Stomach (tissue), 9 donors: ENCODE measurements around the gene NDFIP2. TPM values are rescaled to one million over a fixed set of nuclear protein-coding genes. Genes with fewer than 3 reads are reported as not detected.
A peak's percentile ranks its signal among the peaks of the same experiment; 100 is the strongest.

Experiments
- DNase-seq, 2 donors: peaks; one replicate each; pipeline versions ENCODE4 v3.0.0 to v3.0.0-alpha.2; 2013 to 2019
- H3K27ac ChIP-seq, 5 donors: fragments of 200-600 bp in 4 of 5; sonication (generic) in 4 of 5; one replicate each; pipeline ENCODE4 v1.5.1; 2013 to 2019; ENCODE audit warnings: mild to moderate bottlenecking in 1 of 5, moderate library complexity in 1 of 5
- H3K27me3 ChIP-seq, 3 donors: fragments of 200-600 bp; sonication (generic); one replicate each; pipeline ENCODE4 v1.5.1; 2017 to 2019; ENCODE audit warnings: mixed run types in 1 of 3
- H3K36me3 ChIP-seq, 4 donors: fragments of 200-600 bp; sonication (generic); 1 replicate in 3 of 4; 2 replicates in 1 of 4; pipeline ENCODE4 v1.5.1; 2016 to 2019
- H3K4me1 ChIP-seq, 4 donors: fragments of 200-600 bp; sonication (generic); one replicate each; pipeline ENCODE4 v1.5.1; 2016 to 2019
- H3K4me3 ChIP-seq, 4 donors: fragments of 200-600 bp; sonication (generic) in 3 of 4; one replicate each; pipeline ENCODE4 v1.5.1; 2016 to 2019; ENCODE audit warnings: mild to moderate bottlenecking in 1 of 4
- H3K9me3 ChIP-seq, 4 donors: fragments of 200-600 bp; sonication (generic); one replicate each; pipeline ENCODE4 v1.5.1; 2016 to 2019
- EP300 ChIP-seq: sonication (generic); formaldehyde crosslinking; IDR thresholded peaks from one replicate; pipeline ENCODE4 v1.6.1; 2017; ENCODE audit warnings: antibody characterized with exemption
- POLR2A ChIP-seq, 4 donors: fragments of 450-650 bp; IDR thresholded peaks; one replicate each; pipeline ENCODE4 v1.6.1; 2016; ENCODE audit warnings: antibody characterized with exemption in 4 of 4, control low read depth in 2 of 4, mild to moderate bottlenecking in 1 of 4, moderate library complexity in 1 of 4
- POLR2AphosphoS5 ChIP-seq, 3 donors: sonication (generic); formaldehyde crosslinking; IDR thresholded peaks; one replicate each; pipeline ENCODE4 v1.6.1; 2016; ENCODE audit warnings: antibody characterized with exemption in 3 of 3
- WGBS, 5 donors: extraction: QIAGEN DNeasy Blood & Tissue Kit in 3 of 5; methylation state at CpG; one replicate each; pipeline versions ENCODE4 v1.1.5 to v1.1.7; 2013 to 2018; 5-methylcytosine and 5-hydroxymethylcytosine counted together
- intact Hi-C: fragments of 100-400 bp; cut with DNase I; formaldehyde crosslinking; loops from one replicate; pipeline ENCODE4 v1.15.1; 2023; ENCODE audit warnings: low total_unique reads
- polyA plus RNA-seq, 3 donors: library from polyadenylated mRNA; stranded (reverse); fragments of 200-250 nt; gene quantifications; one replicate each; pipeline ENCODE4 v1.2.3, GENCODE V29; 2013
- total RNA-seq, 5 donors: library from RNA; depleted of rRNA; stranded (reverse); fragments of >200 nt; gene quantifications; one replicate each; pipeline versions ENCODE4 v1.1.0 to v1.2.3, GENCODE V29; 2014 to 2016
- TF ChIP-seq, protein P1 (sequence below), 7 experiments: fragments of 450-650 bp in 4 of 7; fragments of 200-600 bp in 3 of 7; sonication (generic) in 3 of 7; IDR thresholded peaks; one replicate each; pipeline ENCODE4 v1.5.1; 2016 to 2019; ENCODE audit warnings: antibody characterized with exemption in 7 of 7, control low read depth in 2 of 7, mild to moderate bottlenecking in 1 of 7
- donor health status: healthy with polysubstance abuse.
- donor health status: Bipolar disorder and iron deficiency.
- donor health status: healthy.

Gene NDFIP2
- total and polyA plus RNA-seq, 8 donors, result 2.9 to 56.5 (median 14.7) TPM

DNA sequence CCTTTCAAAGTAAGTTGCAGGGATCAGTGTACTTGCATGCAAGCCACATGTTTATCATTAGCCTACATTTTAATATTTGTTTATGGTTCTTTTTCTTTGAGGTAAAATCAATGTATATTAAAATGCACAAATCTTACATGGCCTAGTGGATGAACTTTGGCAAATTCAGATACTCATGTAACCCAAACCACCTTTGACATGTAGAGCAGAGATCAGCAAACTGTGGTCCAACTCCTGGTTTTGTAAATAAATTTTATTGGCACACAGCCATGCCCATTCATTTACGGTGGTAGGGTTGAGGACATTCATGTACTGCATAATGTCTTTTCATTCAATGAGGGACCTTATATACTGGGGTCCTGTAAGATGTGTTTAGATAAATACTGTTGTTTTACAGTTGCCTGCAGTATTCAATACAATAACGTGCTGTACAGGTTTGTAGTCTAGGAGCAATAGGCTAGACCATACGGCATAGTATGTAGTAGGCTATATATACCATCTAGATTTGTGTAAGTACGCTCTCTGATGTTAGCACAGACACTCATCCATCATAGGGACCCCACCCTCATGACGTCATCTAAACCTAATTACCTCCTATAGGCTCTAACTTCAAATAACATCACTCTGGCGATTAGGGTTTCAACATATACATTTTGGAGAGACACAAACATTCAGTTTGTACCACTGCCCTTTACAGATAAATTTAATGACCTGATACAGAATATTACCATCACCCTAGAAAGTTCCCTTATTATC, 5.7 kb downstream of the NDFIP2 start:
- H3K36me3 ChIP-seq, result no peaks in the 10 kb centered on the region
- TF ChIP-seq POLR2AphosphoS5 (IDR thresholded peaks at IDR 0.05) (no peak), EP300 (no peak), POLR2A (IDR thresholded peaks at IDR 0.05) (no peak)
- TF ChIP-seq, protein P1, sequence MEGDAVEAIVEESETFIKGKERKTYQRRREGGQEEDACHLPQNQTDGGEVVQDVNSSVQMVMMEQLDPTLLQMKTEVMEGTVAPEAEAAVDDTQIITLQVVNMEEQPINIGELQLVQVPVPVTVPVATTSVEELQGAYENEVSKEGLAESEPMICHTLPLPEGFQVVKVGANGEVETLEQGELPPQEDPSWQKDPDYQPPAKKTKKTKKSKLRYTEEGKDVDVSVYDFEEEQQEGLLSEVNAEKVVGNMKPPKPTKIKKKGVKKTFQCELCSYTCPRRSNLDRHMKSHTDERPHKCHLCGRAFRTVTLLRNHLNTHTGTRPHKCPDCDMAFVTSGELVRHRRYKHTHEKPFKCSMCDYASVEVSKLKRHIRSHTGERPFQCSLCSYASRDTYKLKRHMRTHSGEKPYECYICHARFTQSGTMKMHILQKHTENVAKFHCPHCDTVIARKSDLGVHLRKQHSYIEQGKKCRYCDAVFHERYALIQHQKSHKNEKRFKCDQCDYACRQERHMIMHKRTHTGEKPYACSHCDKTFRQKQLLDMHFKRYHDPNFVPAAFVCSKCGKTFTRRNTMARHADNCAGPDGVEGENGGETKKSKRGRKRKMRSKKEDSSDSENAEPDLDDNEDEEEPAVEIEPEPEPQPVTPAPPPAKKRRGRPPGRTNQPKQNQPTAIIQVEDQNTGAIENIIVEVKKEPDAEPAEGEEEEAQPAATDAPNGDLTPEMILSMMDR (IDR thresholded peaks at IDR 0.05), result no peak
- no peak overlapping the region for H3K27ac ChIP-seq
- no peak overlapping the region for H3K4me3 ChIP-seq
- 70 to 83% (median 73%) methylated on average over 6 of the region's 6 CpGs for WGBS, 5 donors
- DNase-seq, result no peak
- intact Hi-C loops, result no loop called here
- no peaks in the 10 kb centered on the region for H3K9me3 ChIP-seq
- H3K27me3 ChIP-seq, result no peaks in the 10 kb centered on the region
- peaks cover 10 to 75% (median 47%) of the 10 kb centered on the region in 4 donors for H3K4me1 ChIP-seq

DNA sequence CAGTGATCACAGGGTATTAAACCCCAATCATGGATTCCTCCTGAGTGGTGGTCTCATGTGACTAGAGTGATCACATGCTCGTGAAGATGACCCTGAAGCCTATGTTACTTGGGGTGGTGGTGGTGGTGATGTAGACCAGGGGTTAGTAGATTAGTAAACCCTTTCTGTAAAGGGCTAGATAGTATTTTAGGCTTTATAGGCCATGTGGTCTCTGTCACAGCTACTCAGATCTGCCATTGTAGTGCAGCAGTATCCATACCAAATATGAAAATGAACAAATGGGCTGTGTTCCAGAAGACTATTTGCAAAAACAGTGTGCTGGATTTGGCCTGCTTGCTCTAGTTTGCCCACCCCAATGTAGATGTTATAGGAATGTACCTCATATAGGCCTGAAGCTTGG, 9.4 kb downstream of the NDFIP2 start:
- Histone ChIP-seq H3K27me3 (no peaks in the 10 kb centered on the region), H3K27ac (no peak overlapping the region), H3K36me3 (no peaks in the 10 kb centered on the region), H3K4me1 (peaks cover 5 to 55% (median 35%) of the 10 kb centered on the region in 4 donors), H3K9me3 (no peaks in the 10 kb centered on the region), H3K4me3 (no peak overlapping the region)
- intact Hi-C loops, result no loop called here
- no peak for TF ChIP-seq EP300
- no peak for TF ChIP-seq POLR2A (IDR thresholded peaks at IDR 0.05)
- no peak for TF ChIP-seq POLR2AphosphoS5 (IDR thresholded peaks at IDR 0.05)
- TF ChIP-seq, protein P1 (IDR thresholded peaks at IDR 0.05), result no peak
- WGBS, 5 donors, result 83 to 100% (median 100%) methylated on average over 1 of the region's 1 CpG
- DNase-seq, result no peak

DNA sequence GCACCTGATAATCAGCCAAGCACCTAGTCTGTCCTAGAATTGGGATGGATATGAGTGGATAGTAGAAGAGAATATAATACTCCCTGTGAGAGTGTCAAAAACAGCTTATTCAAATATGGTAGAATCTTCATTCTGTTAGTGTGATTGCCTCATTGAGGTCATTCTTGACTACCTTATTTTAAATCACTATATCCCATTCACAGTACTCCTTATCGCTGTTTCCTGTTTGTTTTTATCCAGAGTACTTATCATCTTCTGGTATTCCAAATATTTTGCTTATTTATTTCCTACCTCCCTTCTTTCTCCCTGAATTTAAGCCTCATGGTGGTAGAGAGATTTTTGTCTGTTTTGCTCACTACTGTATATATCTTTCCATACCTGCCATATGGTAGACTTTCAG, 9.9 kb downstream of the NDFIP2 start:
- H3K4me1 ChIP-seq, result peaks cover 5 to 52% (median 32%) of the 10 kb centered on the region in 4 donors
- 64 to 92% (median 70%) methylated on average over 1 of the region's 1 CpG for WGBS, 5 donors
- TF ChIP-seq POLR2A (IDR thresholded peaks at IDR 0.05) (no peak), EP300 (no peak), POLR2AphosphoS5 (IDR thresholded peaks at IDR 0.05) (no peak)
- TF ChIP-seq, protein P1 (IDR thresholded peaks at IDR 0.05), result no peak

DNA sequence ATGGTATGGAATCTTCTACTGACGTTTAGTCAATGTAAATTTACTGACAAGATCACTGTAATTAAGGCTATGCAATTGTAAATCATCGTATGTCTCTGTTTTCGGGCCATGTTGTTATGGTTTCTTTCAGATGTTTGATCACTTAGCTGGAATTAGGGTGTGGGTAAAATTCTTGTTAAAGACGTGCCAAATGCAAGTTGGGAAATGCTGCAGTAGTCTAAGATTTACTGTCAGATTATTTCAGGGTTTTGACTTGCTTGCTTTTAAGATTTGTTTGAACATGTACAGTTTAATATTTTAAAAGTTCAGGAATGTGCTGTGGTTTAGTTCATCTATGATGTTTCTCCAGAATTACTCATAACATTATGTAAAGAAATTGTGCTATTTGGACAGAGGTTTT, 10.8 kb downstream of the NDFIP2 start:
- peaks cover 5 to 49% (median 29%) of the 10 kb centered on the region in 4 donors for H3K4me1 ChIP-seq
- intact Hi-C loops, result no loop called here
- H3K4me3 ChIP-seq, result no peak overlapping the region
- H3K36me3 ChIP-seq, result no peaks in the 10 kb centered on the region
- WGBS, 5 donors, result 30 to 38% (median 33%) methylated on average over 4 of the region's 4 CpGs
- H3K9me3 ChIP-seq, result no peaks in the 10 kb centered on the region
- DNase-seq, result peak in 1 of 2 donors; percentile 67
- no peak for TF ChIP-seq POLR2A (IDR thresholded peaks at IDR 0.05)
- no peak for TF ChIP-seq POLR2AphosphoS5 (IDR thresholded peaks at IDR 0.05)
- no peak for TF ChIP-seq EP300
- TF ChIP-seq, protein P1 (IDR thresholded peaks at IDR 0.05), result no peak
- H3K27me3 ChIP-seq, result no peaks in the 10 kb centered on the region
- H3K27ac ChIP-seq, result peak overlapping the region in 1 of 5 donors; percentile 3

More for the DNA sequence above, 9.9 kb downstream of the NDFIP2 start:
- Histone ChIP-seq H3K27me3 (no peaks in the 10 kb centered on the region), H3K9me3 (no peaks in the 10 kb centered on the region), H3K27ac (no peak overlapping the region), H3K4me3 (no peak overlapping the region), H3K36me3 (no peaks in the 10 kb centered on the region)
- no peak for DNase-seq
- intact Hi-C loops, result no loop called here
